Measurements from ENCODE around the gene TMEM184A.

GRCh38 chr7:1575809-1576208 lies 19.8 kb upstream of the TMEM184A start:
- TF ChIP-seq CTCF (IDR thresholded peaks at IDR 0.05 in 4 of 5, conservative IDR thresholded peaks at IDR 0.05 in 1 of 5), result no peak
- TF ChIP-seq POLR2A (IDR thresholded peaks at IDR 0.05), result no peak
